DMS153 treated with DMSO at 0.1 percent for 48 hours (cell line): ENCODE measurements around the gene MYF6.

Experiments
- DNase-seq: peaks from one replicate; lab custom pipeline; 2025; ENCODE audit not compliant: unreplicated experiment; lab: John Stamatoyannopoulos, UW

The MYF6 gene

DNA sequence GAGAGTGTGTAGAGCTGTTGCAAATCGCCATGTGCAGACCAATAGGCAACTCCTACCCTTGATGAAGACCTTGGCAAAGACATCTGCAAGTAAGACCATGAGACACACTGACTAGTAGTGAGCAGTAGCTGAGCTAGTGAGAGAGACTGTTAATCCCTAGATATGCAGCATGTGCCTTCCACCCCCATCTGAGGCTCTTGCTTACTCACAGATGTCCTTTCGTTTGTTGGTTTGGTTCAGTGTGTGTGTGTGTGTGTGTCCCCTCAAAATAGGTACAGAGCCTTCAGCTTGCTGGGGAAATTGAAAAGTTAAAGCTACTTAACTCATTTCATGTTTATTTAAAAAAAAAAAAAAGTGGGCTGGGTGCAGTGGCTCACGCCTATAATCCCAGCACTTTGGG is 46.8 kb downstream of the MYF6 start:
- DNase-seq, result no peak

- DNase-seq, result no peak
Observed at GRCh38 chr12:80756875-80757274, 49.4 kb downstream of the MYF6 start.
